Measurements from ENCODE around the gene DMAC1.

GRCh38 chr9:7811677-7812076 is 12.1 kb upstream of the DMAC1 start:
- TF ChIP-seq CTCF (IDR thresholded peaks at IDR 0.05; ENCODE audit: borderline replicate concordance, extremely low read depth, low read length, poor library complexity, severe bottlenecking) (no peak), EZH2 (IDR thresholded peaks at IDR 0.05; ENCODE audit: borderline replicate concordance, low read depth, low read length, severe bottlenecking) (no peak)

All from DND-41 (cell line).